Stimulated activated CD8-positive, alpha-beta memory T cell treated with anti-CD3 and anti-CD28 coated beads, Interleukin-4, amount 100 ng/mL, for 4 hours (primary cell): ENCODE results near the gene GPR180.
A peak's percentile ranks its signal among the peaks of the same experiment; 100 is the strongest.

ENCODE experiments used
- DNase-seq, 2 donors: peaks; one replicate each; pipeline ENCODE4 v3.0.0-alpha.2; 2020; ENCODE audit warnings: low read depth in 2 of 2, low spot score in 1 of 2

Gene GPR180

DNA sequence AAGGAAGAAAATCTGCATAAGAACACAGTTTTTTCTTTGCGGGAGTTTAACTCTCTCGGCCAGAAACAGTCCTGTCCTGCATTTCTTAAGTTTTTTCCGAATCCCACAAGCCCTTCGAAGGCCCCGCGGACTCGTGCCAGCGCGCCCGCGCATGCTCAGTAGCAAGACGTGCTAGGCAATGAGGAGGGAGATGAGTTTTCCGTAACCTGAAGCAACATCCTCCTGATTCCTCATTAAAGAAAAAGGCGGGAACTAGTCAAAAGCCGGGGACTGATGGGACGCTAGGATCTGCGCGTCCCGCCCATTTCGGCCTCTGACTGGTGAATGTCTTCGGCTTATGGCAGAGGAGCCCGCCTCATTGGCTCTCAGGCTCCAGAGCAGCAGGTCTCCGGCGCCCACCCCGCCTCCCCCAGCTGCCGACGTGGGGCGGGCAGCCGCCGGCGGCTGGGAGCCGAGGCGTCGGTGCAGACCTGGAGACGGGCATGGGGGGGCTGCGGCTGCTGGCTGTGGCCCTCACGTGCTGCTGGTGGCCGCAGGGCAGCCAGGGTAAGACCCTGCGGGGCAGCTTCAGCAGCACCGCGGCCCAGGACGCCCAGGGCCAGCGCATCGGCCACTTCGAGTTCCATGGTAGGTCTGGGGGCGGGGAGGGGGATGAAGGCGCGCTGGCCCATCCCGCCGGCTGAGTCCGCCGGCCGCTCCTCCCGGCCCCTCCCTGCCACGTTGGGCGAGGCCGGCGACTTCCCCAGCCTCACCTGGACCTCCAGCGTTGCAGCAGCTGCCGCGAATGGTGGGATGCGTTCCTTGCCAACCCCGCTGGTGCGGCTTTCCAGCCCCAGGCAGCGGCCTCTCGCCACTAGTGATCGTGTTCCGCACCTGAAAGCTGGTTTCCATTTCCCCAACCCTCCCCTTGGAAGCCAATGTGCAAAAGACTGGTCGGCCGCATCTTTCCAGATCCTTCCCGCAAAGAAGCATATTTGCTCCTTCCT, at the start of gene GPR180:
TSS of gene GPR180 (plus strand) at position 412 of the 986 bp plus-strand sequence. CDS start at position 483, 71 bp downstream.
- DNase-seq: peak; percentile 67 to 84

DNA sequence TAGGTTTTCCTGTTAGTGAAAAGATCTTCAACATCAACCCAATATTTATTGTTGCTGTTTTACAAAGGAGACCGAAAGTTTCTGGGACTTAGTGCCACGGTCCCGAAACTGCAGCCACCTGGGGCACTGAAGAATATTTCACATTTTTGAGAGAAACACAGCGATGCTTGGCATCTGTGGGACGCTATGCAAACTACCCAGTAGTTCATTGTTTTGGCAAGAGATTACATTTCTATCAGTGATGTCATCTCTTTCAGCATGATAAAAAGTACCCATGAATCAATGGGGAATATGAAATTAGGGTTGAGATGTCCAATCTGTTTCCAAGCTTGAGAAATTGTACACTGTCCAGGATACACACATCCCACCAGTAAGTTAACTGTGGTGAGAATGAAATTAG, 49.6 kb upstream of the GPR180 start:
- DNase-seq: no peak

DNA sequence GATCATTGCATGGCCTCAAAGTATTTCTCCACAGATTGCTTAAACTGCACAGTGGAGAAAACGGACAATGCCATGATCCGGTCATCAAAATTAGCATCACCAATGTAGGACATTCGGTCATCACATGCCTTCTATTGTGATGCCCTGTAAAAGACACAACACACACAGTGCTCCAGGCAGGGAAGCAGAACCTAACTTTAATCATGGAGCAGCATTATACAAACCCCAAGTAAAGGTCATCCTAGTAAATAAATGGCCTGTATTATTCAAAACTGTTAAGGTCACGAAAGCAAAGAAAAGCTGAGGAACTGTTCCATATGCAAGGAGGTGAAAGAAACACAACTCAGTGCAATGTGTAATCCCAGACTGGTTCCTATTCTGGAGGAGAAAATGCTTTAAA, 47.9 kb upstream of the GPR180 start:
- no peak for DNase-seq

DNA sequence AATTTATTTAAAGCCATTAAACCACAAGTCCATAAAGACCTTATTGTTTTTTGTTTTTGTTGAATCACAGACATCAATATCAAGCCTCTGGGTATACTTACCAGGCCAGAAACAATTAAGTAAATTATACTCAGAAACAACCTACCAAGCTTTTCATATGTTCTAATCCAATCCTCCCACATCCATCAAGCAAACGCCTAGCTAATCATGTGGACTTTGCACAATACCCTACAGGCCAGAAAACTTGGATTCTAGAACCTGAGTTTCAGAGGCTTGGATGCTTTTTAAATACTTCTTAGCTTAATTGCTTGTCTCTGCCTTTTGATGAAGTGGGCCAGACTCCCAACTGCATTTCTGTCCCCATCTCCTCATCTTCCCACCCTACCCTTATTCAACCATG, 45.6 kb upstream of the GPR180 start:
- no peak for DNase-seq

DNA sequence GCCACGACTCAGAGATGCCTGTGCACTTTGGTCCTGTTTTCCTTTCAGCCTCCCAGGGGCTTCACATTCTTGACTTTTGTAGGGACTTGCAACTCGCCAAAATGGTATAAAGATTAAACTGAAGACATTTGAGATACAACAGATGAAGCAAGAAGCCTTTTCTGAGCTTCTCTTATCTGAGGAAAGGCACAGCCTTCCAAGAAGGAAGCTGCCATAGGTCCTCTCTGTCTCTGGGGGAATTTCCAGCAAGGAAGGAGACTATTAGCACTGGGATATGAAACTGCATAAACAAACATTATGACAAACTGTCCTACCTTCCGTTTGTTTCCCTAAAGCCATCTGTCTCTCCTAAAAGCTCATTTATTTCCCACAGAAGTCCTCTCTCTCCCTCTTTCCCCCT, 45.0 kb upstream of the GPR180 start:
- no peak for DNase-seq

DNA sequence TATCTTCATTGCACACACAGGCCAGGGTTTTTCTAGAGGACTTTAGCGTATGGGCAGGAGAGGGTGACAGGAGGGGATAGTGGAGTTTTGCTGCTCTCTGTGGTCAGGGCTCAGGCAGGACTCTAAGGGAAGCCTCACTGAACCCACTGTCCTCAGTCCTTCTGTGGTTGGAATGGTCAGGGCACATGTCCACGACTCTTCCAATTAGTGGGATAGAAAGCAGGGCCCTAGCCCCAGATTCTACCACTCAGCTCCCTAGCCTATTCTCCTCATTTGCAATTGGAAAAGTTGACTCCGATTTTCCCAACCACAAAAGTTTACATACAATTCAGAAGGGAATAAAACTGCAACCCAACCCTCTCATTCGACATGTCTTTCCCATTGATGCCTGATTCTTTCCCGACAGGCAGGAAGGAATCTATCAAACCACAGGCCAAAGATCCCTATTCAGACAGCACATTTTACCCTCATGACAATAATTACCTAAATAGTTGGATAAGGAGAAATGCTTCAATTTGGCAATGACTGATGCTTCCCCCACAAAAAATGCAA, 43.9 kb upstream of the GPR180 start:
- no peak for DNase-seq

DNA sequence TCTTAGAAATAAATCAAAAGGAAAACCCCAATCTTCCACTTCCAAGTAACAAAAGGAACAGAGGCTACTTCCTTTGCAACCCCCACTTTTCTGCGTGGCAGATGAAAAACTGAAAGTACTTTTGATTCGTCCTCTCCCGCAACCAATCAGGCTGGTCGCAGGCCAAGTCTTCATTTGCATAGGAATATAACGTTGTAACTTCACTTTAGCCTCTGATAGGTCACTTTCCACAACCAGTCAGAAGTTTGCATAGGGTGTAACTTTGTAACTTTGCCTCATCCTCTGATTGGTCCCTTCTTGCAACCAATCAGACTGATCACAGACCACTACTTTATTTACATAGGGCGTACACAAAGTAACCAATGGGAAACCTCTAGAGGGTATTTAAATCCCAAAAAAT, 42.9 kb upstream of the GPR180 start:
- DNase-seq: no peak

DNA sequence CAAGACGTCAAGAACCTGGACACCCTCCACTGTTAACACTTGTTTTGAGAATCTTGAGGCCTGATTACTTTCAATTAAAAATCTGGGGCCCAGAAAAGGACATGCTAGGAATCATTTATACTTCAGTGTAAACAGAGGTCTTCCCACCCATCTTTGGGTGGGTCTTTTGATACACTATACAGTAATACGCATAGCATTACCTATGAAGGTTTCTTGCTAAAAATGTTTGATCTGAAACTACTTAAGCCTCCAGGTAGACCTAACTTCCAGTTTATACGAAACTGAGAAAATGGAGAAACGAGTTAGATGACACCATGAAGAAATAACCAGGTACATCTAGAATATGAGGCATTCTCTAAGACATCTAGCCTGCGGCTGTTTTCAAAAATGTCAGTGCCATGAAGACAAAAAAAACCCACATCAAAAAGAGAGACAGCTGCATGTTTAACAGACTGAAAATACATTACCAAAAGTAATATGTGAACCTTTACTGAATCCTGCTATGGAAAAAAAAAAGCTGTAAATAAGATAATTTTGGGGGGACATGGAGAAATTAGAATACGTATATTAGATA, 42.3 kb upstream of the GPR180 start:
- DNase-seq: no peak

DNA sequence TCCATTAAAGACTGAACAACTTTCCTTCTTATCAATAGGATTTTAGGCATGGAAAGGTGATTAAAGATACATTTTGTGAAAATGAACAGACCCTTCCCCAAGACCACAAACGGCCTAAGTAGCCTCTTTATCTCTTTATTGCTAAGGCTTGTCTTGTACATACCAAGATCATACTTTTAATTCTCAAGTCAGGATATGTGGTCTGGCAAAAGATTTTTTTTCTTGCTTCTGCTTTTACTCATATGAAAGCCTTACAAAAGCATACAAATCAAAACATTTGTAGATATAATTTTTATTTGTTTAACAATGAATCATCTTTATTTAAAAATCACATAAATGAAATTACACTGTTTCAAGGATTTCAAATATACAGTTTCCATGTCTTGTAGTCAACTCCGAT, 41.5 kb upstream of the GPR180 start:
- DNase-seq: no peak

DNA sequence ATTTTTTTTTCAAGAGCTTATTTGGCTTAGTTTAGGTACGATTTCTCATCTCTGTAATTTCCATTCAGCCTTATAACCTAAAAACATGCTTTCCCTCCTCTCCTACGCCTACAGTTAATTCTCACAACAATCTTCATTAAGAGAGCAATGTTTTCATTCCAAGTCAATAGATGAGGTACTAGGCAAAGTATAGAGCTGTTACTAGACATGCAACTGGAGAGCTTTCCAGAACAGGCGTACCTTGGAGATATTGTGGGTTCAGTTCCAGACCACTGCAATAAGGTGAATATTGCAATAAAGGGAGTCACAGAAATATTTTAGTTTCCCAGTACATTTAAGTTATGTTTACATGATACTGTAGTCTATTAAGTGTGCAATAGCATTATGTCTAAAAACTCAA, 40.5 kb upstream of the GPR180 start:
- DNase-seq: no peak

DNA sequence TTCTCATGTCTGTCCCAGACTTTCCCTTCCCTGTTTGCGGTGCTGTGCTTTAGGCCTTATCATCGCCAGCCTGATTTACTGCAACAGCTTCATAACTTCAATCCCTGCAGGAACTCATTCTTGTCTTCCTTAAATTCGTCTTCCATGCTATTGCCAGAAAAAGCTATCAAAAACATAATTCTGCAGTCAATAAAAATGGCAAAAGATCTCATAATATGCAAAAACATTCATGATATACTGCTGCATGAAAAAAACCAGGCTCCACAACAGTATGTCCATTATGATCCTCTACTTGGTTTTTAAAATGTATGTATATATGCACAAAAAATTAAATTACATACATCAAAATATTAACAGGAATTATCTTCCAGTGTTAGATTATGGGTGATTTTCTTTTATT, 34.1 kb upstream of the GPR180 start:
- no peak for DNase-seq

DNA sequence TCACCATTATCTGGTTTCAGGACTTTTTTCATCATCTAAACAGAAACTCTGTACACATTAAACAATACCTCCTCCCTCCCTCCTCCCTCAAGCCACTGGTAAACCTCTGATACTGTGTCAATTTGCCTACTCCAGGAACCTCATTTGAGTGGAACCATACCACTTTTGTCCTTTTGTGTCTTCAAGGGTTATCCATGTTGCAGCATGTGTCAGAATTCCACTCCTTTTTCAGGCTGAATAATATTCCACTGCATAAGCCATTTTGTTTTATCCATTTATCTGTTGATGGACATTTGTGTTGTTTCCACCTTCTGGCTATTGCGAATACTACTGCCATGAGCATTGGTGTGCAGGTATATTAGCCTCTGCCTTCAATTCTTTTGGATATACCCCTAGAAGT, 33.2 kb upstream of the GPR180 start:
- no peak for DNase-seq

DNA sequence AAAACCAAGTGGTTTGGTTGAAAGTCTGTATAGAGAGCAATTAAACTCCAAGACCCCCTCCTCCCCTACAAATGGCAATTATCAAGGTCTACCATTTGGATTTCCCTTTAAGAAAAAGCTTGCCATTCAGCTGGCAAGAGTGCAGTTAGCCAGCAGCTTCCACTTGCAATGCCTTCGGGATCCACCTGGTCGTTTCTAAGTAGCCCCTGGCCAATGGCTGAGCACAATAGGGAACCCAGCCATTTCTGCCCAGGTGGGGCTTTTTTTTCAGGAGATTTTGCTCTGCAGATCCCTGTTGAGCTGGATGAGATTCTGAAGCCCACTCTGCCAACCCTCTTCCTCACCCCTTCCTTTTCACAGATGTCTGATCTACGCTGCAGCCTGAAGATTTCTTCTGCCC, 32.0 kb upstream of the GPR180 start:
- DNase-seq: no peak

DNA sequence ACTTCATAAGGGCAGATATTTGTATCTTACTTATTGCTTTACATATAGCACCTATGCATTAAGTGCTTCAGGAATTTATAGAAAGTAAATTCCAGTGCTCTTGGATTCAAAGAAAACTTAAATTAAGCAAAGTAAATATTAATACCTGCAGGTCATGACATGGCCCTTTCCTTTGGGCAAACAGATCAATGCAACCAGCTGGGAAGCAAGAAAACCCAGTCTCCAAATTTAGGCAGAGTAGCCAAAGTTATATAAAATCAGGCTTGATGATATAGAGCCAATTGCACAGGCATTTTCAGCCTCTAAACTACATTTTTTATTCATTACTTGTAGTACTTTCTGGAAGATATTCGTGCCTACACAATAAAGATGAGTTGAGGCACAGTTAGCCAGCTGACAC, 22.6 kb upstream of the GPR180 start:
- no peak for DNase-seq

DNA sequence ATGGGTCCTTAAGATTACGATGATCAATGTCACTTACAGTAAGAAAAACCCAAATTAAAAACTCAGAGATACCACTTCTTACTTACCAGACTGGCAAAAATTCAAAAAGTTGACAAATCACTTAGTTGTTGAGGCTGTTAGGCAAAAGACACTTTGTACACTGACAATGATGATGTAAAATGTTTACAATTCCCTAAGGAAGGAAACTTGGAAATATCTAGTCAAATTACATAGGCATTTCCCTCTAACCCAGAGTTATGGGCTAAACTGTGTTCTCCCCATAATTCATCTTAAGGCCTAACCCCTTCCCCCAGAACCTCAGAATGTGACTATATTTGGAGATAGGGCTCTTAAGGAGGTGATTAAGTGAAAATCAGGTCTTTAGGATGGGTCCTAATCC, 17.7 kb upstream of the GPR180 start:
- no peak for DNase-seq

DNA sequence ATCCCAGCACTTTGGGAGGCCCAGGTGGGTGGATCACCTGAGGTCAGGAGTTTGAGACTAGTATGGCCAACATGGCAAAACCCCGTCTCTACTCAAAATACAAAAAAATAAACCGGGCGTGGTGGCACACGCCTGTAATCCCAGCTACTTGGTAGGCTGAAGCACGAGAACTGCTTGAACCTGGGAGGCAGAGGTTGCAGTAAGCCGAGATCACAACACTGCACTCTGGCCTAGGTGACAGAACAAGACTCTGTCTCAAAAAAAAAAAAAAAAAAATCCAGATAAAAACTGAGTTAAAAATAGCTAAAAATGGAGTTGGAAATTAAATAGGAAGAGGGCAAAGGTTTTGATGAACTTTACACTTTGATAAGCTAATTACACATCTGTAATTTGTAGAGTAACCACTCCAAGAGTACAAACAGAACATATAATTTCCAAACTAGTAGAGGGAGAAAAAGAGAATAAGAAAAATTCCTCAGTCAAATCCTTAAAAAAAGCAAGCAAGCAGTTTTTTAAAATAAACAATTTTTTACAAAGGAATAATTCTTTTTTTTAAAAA, 16.0 kb upstream of the GPR180 start:
- DNase-seq: no peak

DNA sequence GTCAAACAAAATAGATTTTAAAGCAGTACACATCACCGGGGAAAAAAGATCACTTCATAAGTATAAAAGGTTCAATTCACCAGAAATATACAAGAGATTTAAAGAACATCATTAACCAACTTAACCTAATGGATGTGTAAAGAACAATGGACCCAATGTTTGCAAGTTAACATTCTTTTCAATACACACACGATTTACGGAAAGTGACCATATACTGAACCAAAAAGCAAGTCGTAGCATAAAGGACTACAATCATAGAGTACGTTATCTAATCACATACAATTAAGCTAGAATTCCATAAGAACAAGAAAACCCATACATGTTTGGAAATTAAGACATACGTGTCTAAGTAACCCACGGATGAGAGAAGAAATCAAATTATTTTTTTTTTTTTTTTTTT, 15.3 kb upstream of the GPR180 start:
- DNase-seq: no peak

DNA sequence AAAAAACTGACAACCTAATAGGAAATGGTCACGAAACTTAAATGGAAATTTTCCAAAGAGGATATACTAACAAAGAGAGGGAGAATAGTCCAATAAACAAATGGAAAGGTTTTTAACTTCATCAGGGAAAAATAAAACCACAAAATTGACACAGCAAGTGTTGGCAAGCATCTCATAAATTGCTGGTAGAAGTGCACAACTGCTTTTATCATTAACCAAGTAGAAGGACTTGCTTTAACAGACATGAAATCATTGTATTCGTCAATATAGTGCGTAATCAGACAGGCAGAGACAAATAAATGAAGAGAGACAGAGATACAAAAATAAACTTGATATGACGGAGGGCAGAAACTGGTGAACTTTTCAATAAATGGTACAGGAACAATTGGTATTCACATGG, 13.1 kb upstream of the GPR180 start:
- no peak for DNase-seq

DNA sequence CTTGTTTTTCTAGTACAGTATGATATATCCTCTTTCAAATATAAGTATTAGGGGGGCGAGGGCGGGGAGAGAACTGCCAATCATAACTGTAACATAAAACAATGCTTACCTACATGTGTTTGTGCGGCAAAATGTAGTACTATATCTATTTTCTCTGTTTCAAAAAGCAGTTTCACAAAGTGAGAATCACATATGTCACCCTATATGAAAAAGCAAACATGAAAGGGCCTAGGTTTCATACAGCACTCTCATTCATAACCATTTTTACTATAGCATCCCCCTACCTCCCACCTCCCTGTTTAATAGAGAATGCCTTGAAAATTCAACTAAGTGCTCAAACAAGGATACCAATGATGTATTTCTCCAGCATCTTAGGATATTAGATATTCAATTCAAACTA, 10.9 kb upstream of the GPR180 start:
- DNase-seq: no peak

DNA sequence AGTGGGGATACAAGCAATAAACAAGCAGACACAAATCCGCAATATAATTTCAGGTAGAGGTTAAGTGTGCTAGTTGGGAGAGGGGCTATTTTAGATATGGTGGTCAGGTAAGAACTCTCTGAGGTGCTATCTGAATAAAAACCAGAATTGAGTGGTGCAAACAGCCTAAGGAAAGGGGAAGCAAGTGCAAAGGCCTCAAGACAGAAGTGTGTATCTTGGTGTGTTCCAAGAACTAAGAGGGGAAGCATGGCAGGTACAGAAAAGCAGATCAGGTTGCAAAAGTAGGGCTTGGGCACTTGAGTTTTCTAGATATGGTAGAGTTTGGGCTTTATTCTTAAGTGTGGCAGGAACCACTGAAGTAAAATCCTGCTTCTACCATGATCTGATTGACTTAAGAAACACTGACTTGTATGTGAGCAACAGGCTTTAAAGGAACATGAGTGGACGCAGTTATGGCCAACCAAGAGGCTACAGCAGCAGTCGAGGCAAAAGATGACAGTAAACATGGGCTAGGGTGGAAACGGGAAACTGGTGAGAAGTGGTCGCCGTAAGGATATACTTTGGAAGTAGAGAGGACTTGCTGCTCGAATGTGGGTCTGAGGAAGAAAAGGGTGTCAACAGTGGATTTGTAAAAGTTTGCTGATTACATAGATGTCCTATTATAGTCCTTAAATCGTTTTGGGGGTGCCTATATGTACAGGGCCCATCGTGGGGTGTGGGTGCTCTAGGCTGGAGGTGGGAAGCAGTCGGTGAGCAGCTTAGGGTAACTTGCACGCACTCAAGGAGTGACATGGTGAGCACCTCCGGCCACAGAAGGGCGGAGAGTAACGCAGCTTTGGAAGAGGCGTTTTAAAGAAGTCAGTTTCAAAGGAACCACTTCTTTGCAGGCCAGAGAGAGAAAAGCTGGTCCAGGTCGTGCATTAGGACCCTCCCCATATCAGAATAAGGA, 6.4 kb upstream of the GPR180 start:
- no peak for DNase-seq
